HG03521 (cell line): ENCODE data around the gene ACTR3C.
"Not testable (repeated sequence)": the region's sequence is repeated elsewhere in the genome, so short reads cannot be mapped to it uniquely, and the experiment has no call there.

Experiments used
- ATAC-seq: cut with Tn5 transposase; IDR thresholded peaks from one replicate; pipeline ENCODE4 v1.9.1; 2021; ENCODE audit warnings: mild to moderate bottlenecking, moderate library complexity; ENCODE audit not compliant: unreplicated experiment

The ACTR3C gene

DNA sequence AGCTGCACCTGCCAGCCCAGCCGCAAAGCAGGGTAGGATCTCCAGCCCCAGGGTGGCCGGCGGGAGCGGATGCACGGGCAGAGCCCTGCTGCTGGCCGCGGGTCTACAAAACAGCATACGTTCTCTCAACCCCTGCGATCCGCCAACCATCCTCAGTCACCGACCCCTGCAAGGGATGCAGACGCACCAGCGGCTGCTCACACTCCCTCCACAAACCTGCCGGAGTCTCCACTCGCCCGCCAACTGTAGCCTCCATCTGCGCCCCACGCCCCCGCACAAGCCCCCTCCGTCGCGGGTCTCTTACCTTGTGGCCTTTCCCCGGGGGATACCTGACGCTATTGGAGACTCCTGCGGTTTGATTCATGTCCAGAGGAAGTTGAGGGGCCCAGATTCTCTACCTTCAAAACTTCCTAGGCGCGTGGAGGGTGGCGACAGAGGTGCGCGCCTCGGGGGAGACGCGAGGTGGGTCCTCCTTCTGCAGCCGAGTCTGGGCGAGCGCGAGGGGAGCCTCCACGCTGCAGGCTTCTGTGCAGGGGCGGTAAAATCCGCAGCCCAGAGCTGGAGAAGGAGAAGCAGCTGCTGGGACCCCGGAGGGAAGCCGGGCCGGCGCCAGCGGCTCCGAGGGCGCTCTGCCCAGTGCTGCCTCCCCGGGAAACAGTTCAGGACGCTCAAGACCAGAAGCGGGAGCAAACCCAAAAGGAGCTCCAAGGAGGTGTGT lies 103.2 kb downstream of the ACTR3C start:
- not testable (repeated sequence) for ATAC-seq

GRCh38 chr7:150206848-150207247 lies 116.5 kb downstream of the ACTR3C start:
- ATAC-seq, result not testable (repeated sequence)

- ATAC-seq, result not testable (repeated sequence)
Observed at GRCh38 chr7:150205866-150206265, 117.5 kb downstream of the ACTR3C start.

- not testable (repeated sequence) for ATAC-seq
Observed at GRCh38 chr7:150204577-150204976, 118.8 kb downstream of the ACTR3C start.

- not testable (repeated sequence) for ATAC-seq
Observed at GRCh38 chr7:150202894-150203293, 120.5 kb downstream of the ACTR3C start.
